HepG2 (cell line): ENCODE measurements around the gene ENTREP3.

Experiments
- CTCF ChIP-seq: sonication (generic); formaldehyde crosslinking; IDR thresholded peaks from 2 replicates; pipeline ENCODE4 v1.5.0; 2020; ENCODE audit warnings: mild to moderate bottlenecking, missing genetic modification reagents, moderate library complexity
- EZH2 ChIP-seq: conservative IDR thresholded peaks from 2 replicates; pipeline ENCODE4 v1.6.1; 2012; ENCODE audit warnings: mild to moderate bottlenecking, low read depth, low read length, moderate library complexity
- FOSL2 ChIP-seq: sonication (generic); formaldehyde crosslinking; IDR thresholded peaks from 2 replicates; pipeline ENCODE4 v1.4.0; 2020; ENCODE audit warnings: missing genetic modification reagents
- JUN ChIP-seq: sonication (generic); formaldehyde crosslinking; IDR thresholded peaks from 2 replicates; pipeline ENCODE4 v1.4.0; 2020; ENCODE audit warnings: mild to moderate bottlenecking, missing genetic modification reagents
- MAFF ChIP-seq: IDR thresholded peaks from 2 replicates; pipeline ENCODE4 v1.6.1; 2011; ENCODE audit warnings: low read depth, low read length, improper control_type of control experiment
- MBNL3 ChIP-seq: fragments of 250-450 bp; sonication (Bioruptor Pico); conservative IDR thresholded peaks from 2 replicates; pipeline ENCODE4 v1.8.0; 2022; ENCODE audit warnings: mild to moderate bottlenecking, inconsistent platforms
- MTERF4 ChIP-seq: sonication (generic); formaldehyde crosslinking; IDR thresholded peaks from 2 replicates; pipeline ENCODE4 v1.8.0; 2023; ENCODE audit warnings: mild to moderate bottlenecking, missing genetic modification reagents
- MXD4 ChIP-seq: IDR thresholded peaks from 2 replicates; pipeline ENCODE4 v1.6.1; 2016; ENCODE audit warnings: mild to moderate bottlenecking, missing biosample characterization, missing genetic modification reagents
- ZNF614 ChIP-seq: IDR thresholded peaks from 2 replicates; pipeline ENCODE4 v1.6.1; 2018; ENCODE audit warnings: missing biosample characterization, missing genetic modification reagents, inconsistent platforms, borderline replicate concordance
- ZSCAN12 ChIP-seq: sonication (generic); formaldehyde crosslinking; IDR thresholded peaks from 2 replicates; pipeline ENCODE4 v1.9.0; 2021; ENCODE audit warnings: mild to moderate bottlenecking, missing genetic modification reagents

GRCh38 chr1:155297384-155297783, 42.1 kb upstream of the ENTREP3 start:
- no peak for TF ChIP-seq MTERF4 (CRISPR knock-in tag)
- TF ChIP-seq MAFF: no peak
- no peak for TF ChIP-seq MBNL3 (CRISPR knock-in tag)
- TF ChIP-seq CTCF (CRISPR knock-in tag): no peak
- TF ChIP-seq JUN: no peak
- no peak for TF ChIP-seq EZH2
- no peak for TF ChIP-seq ZNF614
- TF ChIP-seq ZSCAN12 (CRISPR knock-in tag): no peak
- no peak for TF ChIP-seq MXD4
- TF ChIP-seq FOSL2 (CRISPR knock-in tag): no peak
